ENCODE measurements around the gene ZBTB40.

The ZBTB40 gene

GRCh38 chr1:22529901-22530621, 78.4 kb downstream of the ZBTB40 start:
- no peaks in the 10 kb centered on the region for H3K79me2 ChIP-seq (ENCODE audit: insufficient read depth, low read length)
- no peaks in the 10 kb centered on the region for H4K20me1 ChIP-seq (ENCODE audit: low read depth, low read length)
- no peak overlapping the region for H2AFZ ChIP-seq (ENCODE audit: low read depth, low read length, severe bottlenecking)
- no peak overlapping the region for H3K9ac ChIP-seq (ENCODE audit: low read length)
- H3K9me2 ChIP-seq (replicated peaks; ENCODE audit: insufficient read depth, low read length): no peaks in the 10 kb centered on the region
- H3K36me3 ChIP-seq (ENCODE audit: low read length): no peaks in the 10 kb centered on the region
- H3K4me2 ChIP-seq (ENCODE audit: low read depth, low read length, poor library complexity, severe bottlenecking): no peak overlapping the region
- no peaks in the 10 kb centered on the region for H3K9me3 ChIP-seq (ENCODE audit: insufficient read depth, low read length)
- no peak overlapping the region for H3K4me3 ChIP-seq (ENCODE audit: insufficient read depth, low read length, poor library complexity, severe bottlenecking)
- no peaks in the 10 kb centered on the region for H3F3A ChIP-seq (ENCODE audit: insufficient read depth)
- H3K27me3 ChIP-seq (ENCODE audit: low read length): no peaks in the 10 kb centered on the region
- TF ChIP-seq CTCF (IDR thresholded peaks at IDR 0.05; ENCODE audit: insufficient read depth, low read length, poor library complexity, severe bottlenecking): no peak
- no peak for TF ChIP-seq EZH2phosphoT487 (conservative IDR thresholded peaks at IDR 0.05; ENCODE audit: low read length)
- no peak overlapping the region for H3K27ac ChIP-seq (ENCODE audit: low read depth, low read length)

DNA sequence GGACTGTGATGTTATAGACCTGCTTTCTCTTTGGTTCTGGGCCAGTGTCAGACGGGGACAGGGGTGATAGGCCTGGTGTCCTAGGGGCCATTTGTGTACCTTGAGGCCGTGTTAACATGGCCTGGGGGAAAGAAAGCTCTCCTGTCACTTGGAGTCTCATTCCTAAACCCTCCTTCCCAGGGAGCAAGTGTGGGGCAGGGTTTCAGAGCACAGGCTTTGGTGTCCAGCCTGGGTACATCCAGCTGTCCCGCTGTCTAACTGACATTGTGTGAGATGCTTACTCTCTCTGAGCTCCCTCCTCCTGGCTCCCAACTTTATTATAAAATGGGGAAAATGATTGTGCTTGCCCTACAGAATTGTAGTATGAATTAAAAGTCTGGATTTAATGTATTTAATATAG, 79.1 kb downstream of the ZBTB40 start:
- H3K79me2 ChIP-seq (ENCODE audit: insufficient read depth, low read length): no peaks in the 10 kb centered on the region
- no peaks in the 10 kb centered on the region for H4K20me1 ChIP-seq (ENCODE audit: low read depth, low read length)
- H3K4me2 ChIP-seq (ENCODE audit: low read depth, low read length, poor library complexity, severe bottlenecking): no peak overlapping the region
- H3F3A ChIP-seq (ENCODE audit: insufficient read depth): no peaks in the 10 kb centered on the region
- no peak overlapping the region for H2AFZ ChIP-seq (ENCODE audit: low read depth, low read length, severe bottlenecking)
- no peak overlapping the region for H3K4me3 ChIP-seq (ENCODE audit: insufficient read depth, low read length, poor library complexity, severe bottlenecking)
- H3K36me3 ChIP-seq (ENCODE audit: low read length): no peaks in the 10 kb centered on the region
- no peaks in the 10 kb centered on the region for H3K27me3 ChIP-seq (ENCODE audit: low read length)
- no peak overlapping the region for H3K27ac ChIP-seq (ENCODE audit: low read depth, low read length)
- TF ChIP-seq CTCF (IDR thresholded peaks at IDR 0.05; ENCODE audit: insufficient read depth, low read length, poor library complexity, severe bottlenecking): no peak
- no peaks in the 10 kb centered on the region for H3K9me3 ChIP-seq (ENCODE audit: insufficient read depth, low read length)
- no peaks in the 10 kb centered on the region for H3K9me2 ChIP-seq (replicated peaks; ENCODE audit: insufficient read depth, low read length)
- no peak overlapping the region for H3K9ac ChIP-seq (ENCODE audit: low read length)

DNA sequence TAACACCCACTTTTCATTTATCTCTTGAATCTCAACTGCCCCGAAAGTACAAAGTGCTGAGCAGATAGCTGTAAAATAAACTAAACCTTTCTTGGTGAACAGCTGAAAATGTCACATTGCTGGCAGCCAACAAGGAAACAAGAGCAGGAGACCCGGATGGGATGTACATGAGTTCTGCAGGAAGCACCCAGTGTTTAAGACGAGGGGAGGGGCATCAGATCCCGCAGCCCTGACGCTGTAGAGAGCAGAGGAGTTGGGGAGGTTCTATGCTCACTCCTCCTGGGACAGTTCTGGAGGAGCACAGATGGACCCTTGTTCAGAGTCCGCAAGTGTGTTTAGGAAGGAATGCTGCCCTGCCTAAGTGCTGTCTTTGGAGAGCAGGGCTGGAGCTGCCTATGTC, 79.6 kb downstream of the ZBTB40 start:
- H3K27ac ChIP-seq (ENCODE audit: low read depth, low read length): no peak overlapping the region
- H3F3A ChIP-seq (ENCODE audit: insufficient read depth): no peaks in the 10 kb centered on the region
- no peaks in the 10 kb centered on the region for H3K79me2 ChIP-seq (ENCODE audit: insufficient read depth, low read length)
- H3K4me2 ChIP-seq (ENCODE audit: low read depth, low read length, poor library complexity, severe bottlenecking): no peak overlapping the region
- no peaks in the 10 kb centered on the region for H3K36me3 ChIP-seq (ENCODE audit: low read length)
- no peak overlapping the region for H3K9ac ChIP-seq (ENCODE audit: low read length)
- TF ChIP-seq CTCF (IDR thresholded peaks at IDR 0.05; ENCODE audit: insufficient read depth, low read length, poor library complexity, severe bottlenecking) (no peak), EZH2phosphoT487 (conservative IDR thresholded peaks at IDR 0.05; ENCODE audit: low read length) (no peak)
- H3K9me2 ChIP-seq (replicated peaks; ENCODE audit: insufficient read depth, low read length): no peaks in the 10 kb centered on the region
- no peak overlapping the region for H2AFZ ChIP-seq (ENCODE audit: low read depth, low read length, severe bottlenecking)
- H4K20me1 ChIP-seq (ENCODE audit: low read depth, low read length): no peaks in the 10 kb centered on the region
- no peak overlapping the region for H3K4me3 ChIP-seq (ENCODE audit: insufficient read depth, low read length, poor library complexity, severe bottlenecking)
- H3K27me3 ChIP-seq (ENCODE audit: low read length): no peaks in the 10 kb centered on the region
- no peaks in the 10 kb centered on the region for H3K9me3 ChIP-seq (ENCODE audit: insufficient read depth, low read length)
